Measurements from ENCODE around the gene PKNOX2. TPM values are rescaled to one million over a fixed set of nuclear protein-coding genes. Genes with fewer than 3 reads are reported as not detected.
A peak's percentile ranks its signal among the peaks of the same experiment; 100 is the strongest.

Gene PKNOX2
- total and polyA plus RNA-seq, 9 of the 15 experiments (the other 6 are each of a cell fraction or from before 2014, with no cell fraction given): not detected

DNA sequence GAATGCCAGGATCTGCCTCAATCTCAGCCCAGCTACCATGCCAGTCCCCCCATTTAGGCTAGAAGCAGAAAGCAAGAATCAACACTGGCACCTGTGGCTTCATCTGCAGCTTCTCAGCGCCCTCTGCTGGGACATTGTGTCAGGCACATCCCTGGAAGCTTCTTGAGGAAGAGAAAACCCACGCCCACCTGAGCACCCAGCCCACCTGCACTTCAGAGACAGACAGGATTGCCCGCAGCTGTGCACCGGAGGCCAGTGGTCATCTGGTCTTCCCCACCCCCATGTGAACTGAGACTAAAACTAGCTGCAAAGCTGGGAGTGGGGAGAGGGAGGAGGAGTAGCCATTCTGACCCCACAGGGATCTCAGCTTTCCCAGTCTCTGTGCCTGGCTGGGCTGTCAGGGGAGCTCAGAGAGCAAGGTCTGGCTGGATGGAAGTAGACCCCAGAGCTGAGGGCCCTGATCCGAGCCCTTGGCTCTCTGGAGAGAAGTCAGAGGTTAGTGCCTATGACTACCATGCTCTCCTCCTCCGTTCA is 264.7 kb downstream of the PKNOX2 start (continued):
- TF ChIP-seq, protein P1, sequence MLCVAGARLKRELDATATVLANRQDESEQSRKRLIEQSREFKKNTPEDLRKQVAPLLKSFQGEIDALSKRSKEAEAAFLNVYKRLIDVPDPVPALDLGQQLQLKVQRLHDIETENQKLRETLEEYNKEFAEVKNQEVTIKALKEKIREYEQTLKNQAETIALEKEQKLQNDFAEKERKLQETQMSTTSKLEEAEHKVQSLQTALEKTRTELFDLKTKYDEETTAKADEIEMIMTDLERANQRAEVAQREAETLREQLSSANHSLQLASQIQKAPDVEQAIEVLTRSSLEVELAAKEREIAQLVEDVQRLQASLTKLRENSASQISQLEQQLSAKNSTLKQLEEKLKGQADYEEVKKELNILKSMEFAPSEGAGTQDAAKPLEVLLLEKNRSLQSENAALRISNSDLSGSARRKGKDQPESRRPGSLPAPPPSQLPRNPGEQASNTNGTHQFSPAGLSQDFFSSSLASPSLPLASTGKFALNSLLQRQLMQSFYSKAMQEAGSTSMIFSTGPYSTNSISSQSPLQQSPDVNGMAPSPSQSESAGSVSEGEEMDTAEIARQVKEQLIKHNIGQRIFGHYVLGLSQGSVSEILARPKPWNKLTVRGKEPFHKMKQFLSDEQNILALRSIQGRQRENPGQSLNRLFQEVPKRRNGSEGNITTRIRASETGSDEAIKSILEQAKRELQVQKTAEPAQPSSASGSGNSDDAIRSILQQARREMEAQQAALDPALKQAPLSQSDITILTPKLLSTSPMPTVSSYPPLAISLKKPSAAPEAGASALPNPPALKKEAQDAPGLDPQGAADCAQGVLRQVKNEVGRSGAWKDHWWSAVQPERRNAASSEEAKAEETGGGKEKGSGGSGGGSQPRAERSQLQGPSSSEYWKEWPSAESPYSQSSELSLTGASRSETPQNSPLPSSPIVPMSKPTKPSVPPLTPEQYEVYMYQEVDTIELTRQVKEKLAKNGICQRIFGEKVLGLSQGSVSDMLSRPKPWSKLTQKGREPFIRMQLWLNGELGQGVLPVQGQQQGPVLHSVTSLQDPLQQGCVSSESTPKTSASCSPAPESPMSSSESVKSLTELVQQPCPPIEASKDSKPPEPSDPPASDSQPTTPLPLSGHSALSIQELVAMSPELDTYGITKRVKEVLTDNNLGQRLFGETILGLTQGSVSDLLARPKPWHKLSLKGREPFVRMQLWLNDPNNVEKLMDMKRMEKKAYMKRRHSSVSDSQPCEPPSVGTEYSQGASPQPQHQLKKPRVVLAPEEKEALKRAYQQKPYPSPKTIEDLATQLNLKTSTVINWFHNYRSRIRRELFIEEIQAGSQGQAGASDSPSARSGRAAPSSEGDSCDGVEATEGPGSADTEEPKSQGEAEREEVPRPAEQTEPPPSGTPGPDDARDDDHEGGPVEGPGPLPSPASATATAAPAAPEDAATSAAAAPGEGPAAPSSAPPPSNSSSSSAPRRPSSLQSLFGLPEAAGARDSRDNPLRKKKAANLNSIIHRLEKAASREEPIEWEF (CRISPR knock-in tag; IDR thresholded peaks at IDR 0.05): no peak
- TF ChIP-seq KDM2B (CRISPR knock-in tag; IDR thresholded peaks at IDR 0.05): no peak
- peak; percentile 20; the same call in 1 of the 2 replicates for TF ChIP-seq REST (IDR thresholded peaks at IDR 0.05; ENCODE audit: borderline replicate concordance)
- no peak for TF ChIP-seq REST (CRISPR knock-in tag; IDR thresholded peaks at IDR 0.05; ENCODE audit: low read depth)
- no peak for TF ChIP-seq ZNF282 (CRISPR knock-in tag; IDR thresholded peaks at IDR 0.05)
- TF ChIP-seq TAF9B (IDR thresholded peaks at IDR 0.05; ENCODE audit: partially characterized antibody): no peak
- no peak for TF ChIP-seq THRAP3 (IDR thresholded peaks at IDR 0.05; ENCODE audit: borderline replicate concordance)
- peak; percentile 49 to 66 for TF ChIP-seq RAD21 (CRISPR knock-in tag; conservative IDR thresholded peaks at IDR 0.05 in 1 of 2, IDR thresholded peaks at IDR 0.05 in 1 of 2)
- TF ChIP-seq NCOA2 (IDR thresholded peaks at IDR 0.05; ENCODE audit: partially characterized antibody in 2 of 2): no peak
- no peak for TF ChIP-seq ZNF3 (CRISPR knock-in tag; IDR thresholded peaks at IDR 0.05)
- TF ChIP-seq JUND (IDR thresholded peaks at IDR 0.05; ENCODE audit: borderline replicate concordance, low read depth, low read length): peak; percentile 17; the same call in 1 of the 2 replicates
- TF ChIP-seq JUND (tag; IDR thresholded peaks at IDR 0.05; ENCODE audit: borderline replicate concordance, low read depth, low read length): no peak
- no peak for TF ChIP-seq GABPB1 (CRISPR knock-in tag; IDR thresholded peaks at IDR 0.05)
- no peak for TF ChIP-seq ETV5 (CRISPR knock-in tag; IDR thresholded peaks at IDR 0.05; ENCODE audit: low read depth)
